Measurements from ENCODE around the gene APOBEC3F.
A peak's percentile ranks its signal among the peaks of the same experiment; 100 is the strongest.
"Not testable (repeated sequence)": the region's sequence is repeated elsewhere in the genome, so short reads cannot be mapped to it uniquely, and the experiment has no call there.

Gene APOBEC3F

DNA sequence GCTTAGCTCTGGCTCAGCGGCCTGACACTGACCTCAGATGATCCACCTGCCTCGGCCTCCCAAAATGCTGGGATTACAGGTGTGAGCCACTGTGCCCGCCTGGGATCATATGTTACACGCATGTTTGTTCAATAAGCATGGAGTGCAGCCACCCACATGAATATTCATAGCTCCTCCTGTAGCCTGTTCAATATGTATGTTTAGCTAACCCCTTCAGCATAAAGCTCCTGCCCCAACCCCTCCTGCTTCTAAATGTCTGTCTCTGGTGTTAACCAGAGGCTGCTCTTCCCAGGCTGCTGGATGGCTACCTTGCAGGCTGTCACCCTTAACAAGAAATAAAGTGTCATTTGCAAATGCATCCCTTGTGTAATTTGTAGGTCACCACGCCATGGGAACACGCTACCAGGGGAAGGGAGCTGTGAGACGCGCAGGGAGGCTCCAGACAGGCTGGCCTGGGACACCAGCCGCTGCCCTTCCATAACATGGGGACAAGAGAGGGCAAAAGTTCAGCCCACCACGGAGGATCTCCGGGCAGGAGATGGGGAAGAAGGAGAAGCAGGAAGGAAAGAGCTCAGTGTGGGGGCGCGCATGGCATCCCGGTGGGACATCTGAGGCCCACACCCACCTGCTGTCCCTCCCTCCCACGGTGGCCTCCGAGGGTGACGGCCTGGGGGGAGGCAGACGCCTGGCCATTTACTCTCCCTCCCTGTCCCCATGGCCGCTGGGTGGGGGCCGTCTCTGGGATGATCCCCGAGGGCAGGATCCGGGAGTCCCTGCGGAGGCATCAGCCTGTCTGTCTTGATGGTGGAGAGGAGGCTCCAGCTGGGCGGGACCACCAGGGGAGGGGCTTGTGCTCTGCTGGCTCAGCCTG lies 35.7 kb downstream of the APOBEC3F start:
- DNase-seq: not testable (repeated sequence)

DNA sequence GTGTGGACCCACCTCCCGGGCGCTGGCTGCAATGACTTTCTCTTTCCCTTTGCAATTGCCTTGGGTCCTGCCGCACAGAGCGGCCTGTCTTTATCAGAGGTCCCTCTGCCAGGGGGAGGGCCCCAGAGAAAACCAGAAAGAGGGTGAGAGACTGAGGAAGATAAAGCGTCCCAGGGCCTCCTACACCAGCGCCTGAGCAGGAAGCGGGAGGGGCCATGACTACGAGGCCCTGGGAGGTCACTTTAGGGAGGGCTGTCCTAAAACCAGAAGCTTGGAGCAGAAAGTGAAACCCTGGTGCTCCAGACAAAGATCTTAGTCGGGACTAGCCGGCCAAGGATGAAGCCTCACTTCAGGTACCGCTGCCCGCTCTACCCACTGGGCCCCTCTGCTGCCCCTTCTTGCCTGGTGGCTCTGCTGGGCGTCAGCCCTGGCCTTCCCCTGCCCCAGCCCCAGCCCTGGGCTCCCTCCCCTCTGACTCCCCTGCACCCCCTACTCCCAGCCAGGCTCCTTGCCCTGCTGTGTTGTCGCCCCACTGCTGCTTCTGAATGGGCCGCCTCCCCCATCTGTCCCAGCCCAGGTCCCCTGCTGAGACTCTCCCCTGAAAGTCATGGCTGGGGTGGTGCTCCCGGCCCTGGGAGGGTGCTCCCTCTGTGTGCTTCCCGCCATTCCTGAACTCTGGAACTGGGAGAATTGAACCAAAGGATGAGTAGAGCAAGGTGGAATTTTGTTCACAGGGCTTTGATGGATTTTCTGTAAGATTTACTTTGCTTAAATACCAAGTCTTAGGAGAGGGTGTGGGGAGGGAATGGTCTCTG lies 36.6 kb downstream of the APOBEC3F start, which contains the start of gene APOBEC3G:
Gene APOBEC3G (plus strand): TSS at position 250 of the 815 bp plus-strand sequence. CDS start 87 bp downstream, at position 337.
- DNase-seq: peak; percentile 71

DNA sequence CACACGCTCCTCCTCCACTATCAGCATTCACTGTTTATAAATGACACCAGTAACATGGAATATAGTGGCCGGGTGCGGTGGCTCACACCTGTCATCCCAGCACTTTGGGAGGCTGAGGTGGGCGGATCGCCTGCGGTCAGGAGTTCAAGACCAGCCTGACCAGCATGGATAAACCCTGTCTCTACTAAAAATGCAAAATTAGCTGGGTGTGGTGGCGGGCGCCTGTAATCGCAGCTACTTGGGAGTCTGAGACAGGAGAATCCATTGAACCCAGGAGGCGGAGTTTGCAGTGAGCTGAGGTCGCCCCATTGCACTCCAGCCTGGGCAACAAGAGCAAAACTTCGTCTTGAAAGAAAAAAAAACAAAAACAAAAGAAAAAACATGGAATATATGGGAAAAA lies 37.2 kb downstream of the APOBEC3F start:
- not testable (repeated sequence) for DNase-seq

DNA sequence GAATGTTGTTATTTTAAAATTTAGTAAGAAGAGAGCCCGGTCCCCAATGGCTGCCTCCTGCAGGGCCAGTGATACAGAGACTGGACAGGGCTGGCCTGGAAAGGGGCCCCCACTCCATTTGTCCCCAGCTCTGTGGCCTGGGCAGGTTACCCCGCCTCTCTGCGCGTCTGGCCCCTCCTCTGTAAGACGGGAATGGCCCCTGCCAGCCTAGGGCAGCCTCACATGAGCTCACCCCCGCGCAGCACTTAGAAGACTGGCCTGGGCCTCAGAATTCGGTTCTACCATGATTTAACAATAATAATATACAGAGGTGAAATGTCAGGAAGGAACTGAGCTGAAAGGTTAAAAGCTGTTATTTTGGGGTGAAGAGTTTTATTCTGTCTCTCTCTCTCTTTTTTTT lies 37.7 kb downstream of the APOBEC3F start:
- no peak for DNase-seq

DNA sequence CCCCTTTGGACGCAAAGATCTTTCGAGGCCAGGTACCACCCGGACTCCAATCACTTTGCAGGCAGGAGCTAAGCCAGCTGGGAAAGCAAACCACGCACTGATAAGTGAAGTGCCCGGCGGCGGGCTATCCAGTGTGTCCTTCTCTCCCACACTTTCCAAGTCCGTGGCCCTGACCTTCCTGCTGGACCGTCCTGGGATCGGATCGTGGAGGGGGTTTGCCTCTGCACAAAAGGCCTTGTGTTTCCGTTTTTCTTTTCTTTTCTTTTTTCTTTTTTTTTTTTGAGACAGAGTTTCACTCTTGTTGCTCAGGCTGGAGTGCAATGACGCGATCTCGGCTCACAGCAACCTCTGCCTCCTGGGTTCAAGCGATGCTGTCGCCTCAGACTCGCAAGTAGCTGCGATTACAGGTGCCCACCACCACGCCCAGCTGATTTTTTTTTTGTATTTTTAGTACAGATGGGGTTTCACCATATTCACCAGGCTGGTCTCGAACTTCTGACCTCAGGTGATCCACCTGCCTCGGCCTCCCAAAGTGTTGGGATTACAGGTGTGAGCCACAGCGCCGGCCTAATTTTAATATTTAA lies 38.5 kb downstream of the APOBEC3F start:
- not testable (repeated sequence) for DNase-seq

DNA sequence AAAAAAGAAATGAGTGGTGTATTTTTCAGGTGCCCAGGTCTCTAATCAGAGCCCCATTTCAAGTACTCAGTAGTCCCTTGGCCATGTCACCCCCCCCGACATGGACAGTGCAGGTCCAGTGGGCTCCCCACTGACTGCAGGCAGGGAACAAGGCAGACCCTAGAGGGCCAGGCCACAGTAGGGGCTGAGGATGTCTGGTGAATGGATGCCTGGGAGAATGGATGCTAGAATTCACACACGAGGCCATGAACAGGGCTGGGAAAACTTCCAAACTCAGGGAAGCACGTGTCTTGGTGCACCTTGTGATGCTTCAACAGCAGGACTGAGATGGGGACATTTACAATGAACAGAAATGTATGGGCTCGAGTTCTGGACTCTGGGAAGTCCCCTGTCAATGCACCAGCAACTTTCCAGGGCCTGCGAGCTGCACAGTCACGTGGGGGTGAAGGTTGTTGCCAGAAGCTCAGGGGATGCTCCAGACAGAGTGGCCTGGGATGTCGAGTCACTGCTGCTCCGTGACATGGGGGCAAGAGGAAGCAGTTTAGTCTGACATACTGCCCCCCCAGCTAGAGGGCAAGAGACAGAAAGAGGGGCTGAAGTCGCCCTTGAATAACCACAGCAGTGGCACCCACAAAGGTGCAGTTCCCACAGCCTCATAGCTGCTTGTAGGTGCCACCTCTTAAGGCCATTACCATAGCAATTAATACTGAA lies 39.5 kb downstream of the APOBEC3F start:
- no peak for DNase-seq

DNA sequence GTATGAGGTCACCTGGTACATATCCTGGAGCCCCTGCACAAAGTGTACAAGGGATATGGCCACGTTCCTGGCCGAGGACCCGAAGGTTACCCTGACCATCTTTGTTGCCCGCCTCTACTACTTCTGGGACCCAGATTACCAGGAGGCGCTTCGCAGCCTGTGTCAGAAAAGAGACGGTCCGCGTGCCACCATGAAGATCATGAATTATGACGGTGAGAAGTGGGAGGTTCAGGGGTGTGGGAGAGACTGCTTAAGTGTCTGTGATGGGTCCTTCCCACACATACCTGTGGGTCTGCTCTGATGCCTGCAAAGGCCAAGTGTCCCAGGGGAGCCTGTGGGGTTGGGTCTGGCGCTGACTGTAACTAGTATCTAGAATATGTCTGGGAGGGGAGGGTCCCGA lies 40.4 kb downstream of the APOBEC3F start:
- no peak for DNase-seq

DNA sequence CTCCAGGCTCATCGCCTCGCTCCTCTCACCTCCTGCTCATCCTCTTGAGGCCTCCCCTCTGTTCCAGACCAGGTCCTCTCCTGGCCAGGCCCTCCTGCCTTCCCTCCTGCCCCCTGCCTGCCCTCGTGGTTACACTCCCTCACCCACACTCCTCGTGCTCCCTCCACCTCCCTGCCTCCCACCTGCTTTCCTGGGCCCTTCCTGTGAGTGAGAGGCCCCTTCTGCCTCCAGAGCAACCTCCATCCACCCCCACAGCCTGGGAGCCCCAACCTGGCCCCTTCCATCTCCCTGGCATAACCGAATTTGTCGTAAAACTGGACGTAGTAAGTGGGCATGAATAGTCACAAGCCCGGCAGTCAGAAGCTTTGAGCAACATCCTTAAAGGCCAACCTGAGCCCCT lies 40.9 kb downstream of the APOBEC3F start:
- no peak for DNase-seq

DNA sequence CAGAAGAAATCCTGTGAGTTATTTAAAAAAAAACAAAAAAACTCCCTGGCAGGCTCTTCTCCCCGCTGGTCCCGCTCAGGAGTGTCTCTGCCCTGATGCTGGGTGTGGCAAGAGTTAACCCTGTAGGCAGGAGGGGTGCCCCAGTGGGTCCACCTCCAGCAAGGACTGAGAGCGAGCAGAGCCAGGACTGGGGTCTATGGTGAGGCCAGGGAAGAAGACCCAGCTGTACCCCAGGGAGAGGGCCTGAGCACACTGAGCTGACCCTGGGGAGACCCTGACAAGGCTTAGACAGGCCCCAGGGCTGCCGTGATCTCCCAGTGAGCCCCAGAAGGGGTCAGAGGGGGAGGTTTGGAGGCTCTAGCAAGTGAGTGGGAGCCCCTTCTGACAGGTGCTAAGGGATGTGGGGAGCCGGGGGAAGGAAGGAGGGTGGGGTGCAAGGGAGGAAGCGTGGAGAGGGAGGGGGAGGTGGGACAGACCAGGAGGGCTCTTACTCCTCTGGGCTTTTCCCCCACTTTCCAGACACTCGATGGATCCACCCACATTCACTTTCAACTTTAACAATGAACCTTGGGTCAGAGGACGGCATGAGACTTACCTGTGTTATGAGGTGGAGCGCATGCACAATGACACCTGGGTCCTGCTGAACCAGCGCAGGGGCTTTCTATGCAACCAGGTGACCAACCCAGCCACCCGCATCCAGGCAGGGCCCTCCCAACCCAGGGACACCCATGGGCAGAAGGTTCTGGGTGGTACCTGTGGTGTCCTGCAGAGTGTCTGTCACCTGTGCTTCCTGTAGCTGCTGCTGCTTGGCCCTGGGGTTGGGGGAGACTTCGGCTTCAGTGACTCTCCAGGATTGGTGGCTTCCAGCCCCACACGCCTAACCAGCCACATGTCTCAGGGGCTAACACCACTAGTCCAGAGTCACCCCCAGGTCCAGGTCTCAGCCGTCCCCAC lies 42.8 kb downstream of the APOBEC3F start:
- no peak for DNase-seq

DNA sequence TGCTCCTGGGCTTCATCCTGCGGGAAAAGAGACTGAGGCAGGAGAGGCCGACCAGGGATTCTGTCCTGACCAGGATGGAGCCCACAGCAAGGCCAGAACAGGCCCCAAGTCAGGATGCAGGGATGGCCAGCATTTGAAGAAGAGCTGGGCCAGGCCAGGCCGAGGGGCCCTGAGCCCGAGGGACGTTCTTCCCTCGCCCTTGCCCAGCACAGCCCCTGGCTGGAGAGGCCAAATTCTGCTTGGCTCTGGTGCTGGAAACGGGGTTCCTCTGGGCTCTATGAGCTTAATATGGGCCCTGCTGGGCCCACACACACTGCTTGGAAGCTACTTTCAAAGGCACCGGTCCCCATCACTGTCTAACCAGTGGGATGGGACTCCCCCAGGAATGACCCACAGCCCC lies 44.0 kb downstream of the APOBEC3F start:
- DNase-seq: no peak

DNA sequence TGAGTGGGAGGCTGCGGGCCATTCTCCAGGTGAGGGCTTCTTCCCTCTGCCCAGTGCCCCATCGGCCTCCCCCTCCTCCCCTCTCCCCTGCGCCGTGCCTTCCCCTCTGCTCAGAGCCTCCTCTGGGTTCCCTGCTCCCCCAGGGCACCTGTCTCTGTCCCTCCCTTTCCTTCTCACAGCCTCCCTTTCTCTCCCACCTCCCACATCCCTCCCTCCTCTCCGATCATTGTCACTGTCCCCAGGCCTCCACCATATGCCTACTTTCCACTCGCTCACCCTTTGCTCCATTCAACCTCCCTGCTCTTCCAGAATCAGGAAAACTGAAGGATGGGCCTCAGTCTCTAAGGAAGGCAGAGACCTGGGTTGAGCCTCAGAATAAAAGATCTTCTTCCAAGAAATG lies 46.4 kb downstream of the APOBEC3F start:
- DNase-seq: no peak

DNA sequence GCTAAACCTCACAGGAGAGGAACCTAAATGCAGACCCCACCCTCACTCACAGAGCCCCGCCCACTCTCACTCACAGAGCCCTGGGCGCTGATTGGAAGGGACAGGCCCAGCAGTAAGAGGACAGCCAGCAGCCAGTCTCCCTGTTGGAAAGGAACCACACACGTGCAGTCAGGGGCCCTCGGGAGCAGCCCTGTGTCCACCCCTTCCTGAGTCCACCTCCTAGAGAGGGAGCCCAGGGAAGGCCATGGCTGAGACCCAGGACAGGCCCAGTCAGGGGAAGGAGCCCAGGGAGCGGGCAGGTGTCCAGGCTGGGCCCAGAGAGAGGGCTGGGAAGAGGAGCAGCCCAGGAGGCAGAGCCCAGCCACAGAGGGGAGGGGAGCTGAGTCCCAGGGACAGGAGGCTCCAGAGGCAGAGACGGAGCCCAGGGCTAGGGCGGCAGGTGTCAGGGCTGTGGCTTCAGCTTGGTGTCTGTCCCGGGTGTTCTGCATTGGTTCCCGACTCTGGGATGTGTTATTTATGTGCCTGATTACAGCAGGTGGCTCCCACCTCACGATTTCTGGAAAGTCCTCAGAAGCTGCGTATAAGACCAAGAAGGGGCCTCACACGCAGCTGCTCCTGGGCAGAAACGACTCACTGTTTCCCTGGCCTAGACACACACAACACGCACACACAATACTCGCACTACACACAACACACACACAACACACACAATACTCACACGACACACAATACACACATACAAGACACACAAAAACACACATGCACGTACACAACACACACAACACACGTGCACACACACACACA lies 47.4 kb downstream of the APOBEC3F start:
- DNase-seq: no peak

DNA sequence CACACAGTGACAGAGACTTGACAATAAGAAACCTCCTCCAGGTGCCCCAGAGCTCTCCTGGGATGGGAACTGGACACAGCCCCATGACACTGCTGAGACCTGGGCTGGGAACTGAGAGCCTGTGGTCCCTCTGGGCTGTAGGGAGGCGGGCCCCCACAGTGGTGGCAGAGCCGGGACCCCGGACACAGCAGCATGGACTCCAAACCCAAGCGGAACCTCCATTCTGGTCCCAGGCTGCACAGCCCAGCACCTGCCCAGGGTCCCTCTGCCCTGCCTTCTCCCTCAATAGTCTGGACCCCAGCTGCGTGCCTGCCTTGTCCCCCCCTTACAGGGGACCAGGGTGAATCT lies 48.0 kb downstream of the APOBEC3F start:
- no peak for DNase-seq

DNA sequence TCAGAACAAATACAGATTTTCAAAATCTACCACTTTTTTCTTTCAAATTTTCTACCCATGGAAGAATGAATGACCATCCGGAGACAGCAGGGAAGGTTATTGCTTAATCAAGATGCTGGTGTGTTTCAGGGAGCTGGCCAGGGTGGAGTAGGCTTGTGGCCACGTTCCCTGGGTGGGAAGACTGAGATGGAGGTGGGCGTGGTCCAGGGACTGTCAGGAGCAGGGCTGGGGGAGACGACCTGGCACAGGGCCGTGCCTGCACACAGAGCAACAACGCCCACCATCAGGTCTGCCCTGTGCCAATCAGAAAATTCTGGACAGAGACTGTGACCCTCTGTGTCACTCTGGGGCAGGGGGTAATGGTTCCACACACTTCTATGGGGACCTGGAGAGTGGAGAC lies 49.3 kb downstream of the APOBEC3F start:
- no peak for DNase-seq

DNA sequence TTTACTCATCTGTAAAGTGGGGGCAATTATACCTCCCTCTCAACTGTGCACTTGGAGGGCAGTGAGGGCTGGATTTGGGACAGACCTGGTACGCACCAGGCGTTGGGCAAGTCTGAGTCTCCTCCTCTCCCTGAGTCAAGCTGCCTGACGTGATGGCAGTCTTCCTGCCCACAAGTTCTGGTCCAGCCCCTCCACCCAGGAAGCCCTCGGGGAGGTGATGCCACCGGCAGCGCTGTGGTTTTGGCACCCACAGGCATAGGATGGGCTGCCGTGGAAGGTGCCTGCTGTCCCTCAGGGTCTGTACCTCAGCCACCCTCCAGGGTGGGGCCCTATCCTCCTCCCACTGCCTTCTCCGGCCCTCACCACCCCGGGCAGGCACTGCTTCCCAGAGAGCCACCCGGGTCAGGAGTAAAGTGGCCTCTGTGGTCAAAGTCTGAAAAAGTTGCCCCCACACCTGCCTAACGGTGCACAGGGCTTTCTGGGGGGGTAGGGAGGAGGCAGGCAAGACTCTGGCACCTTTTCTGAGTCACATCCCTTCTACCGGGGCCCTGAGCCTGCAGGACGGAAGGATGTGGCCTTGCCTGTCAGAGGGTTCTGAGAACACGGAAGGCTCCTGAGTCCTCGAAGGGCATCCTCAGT lies 49.9 kb downstream of the APOBEC3F start:
- no peak for DNase-seq

DNA sequence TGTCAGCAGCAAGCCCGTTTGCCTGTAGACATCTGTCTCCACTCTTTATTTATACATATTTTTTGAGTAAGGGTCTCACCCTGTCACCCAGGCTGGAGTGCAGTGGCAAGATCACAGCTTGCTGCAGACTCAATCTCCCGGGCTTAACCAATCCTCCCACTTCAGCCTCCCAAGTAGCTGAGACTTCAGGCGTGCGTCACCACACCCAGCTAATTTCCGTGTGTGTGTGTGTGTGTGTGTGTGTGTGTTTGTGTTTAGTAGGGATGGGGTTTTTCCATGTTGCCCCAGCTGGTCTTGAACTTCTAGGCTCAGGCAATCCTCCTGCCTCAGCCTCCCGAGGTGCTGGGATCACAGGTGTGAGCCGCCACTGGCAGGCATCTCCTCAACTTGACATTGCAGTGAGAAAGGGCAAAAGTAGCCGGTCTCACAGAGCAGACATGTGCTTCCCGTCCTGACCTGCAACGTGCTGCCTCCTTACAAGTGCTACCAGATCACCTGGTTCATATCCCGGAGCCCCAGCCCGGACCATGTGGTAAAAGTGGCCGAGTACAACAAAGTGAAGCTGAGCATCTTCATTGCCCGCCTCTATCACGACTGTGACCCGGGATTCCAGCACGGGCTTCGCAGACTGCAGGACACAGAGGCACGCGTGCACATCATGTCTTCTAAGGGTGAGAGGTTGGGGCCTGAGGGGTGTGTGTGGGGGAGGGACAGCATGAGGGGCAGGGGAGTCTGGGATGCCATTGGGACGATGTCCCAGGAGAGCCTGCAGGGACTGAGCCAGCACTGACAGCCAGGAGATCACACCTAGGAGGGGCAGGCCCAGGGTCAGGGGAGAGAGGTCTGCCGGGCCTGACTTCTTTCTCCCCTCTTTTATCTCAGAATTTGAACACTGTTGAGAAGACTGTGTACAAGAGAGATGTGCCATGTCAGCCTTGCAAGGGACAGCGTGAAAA lies 50.7 kb downstream of the APOBEC3F start:
- no peak for DNase-seq

DNA sequence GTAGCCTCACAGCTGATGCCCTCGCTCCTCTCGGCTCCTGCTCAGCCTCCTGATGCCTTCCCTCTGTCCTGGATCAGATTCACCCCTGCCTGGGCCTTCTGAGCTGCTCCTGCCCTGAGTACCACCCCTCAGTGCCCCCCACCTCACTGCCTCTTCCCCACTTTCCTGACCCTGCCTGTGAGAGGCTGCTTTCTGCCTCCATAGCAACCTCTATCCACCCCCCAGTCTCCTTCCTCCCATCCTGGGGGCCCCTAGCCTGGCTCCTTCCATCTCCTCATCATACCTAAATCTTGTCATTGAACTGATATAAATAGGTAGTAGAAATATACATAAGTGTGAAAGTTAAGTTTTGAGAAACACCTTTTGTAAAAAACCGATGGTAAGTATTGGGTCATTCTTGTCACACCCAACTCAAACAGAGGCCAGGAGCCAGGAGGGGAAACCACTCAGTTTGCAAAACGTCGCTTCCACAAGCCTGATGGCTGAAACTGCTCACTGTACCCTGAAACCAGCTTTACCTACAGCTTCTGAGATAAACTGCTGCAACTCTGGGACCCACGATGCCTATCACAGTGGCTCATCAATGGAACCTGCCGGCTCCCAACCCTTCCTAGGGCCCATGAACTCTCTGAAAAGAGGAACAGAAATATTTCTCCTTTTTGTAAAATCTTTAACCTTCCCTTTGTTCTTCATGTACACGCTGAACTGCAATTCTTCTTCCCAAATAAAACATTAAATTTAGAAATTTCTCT lies 51.6 kb downstream of the APOBEC3F start:
- DNase-seq: peak; percentile 21

DNA sequence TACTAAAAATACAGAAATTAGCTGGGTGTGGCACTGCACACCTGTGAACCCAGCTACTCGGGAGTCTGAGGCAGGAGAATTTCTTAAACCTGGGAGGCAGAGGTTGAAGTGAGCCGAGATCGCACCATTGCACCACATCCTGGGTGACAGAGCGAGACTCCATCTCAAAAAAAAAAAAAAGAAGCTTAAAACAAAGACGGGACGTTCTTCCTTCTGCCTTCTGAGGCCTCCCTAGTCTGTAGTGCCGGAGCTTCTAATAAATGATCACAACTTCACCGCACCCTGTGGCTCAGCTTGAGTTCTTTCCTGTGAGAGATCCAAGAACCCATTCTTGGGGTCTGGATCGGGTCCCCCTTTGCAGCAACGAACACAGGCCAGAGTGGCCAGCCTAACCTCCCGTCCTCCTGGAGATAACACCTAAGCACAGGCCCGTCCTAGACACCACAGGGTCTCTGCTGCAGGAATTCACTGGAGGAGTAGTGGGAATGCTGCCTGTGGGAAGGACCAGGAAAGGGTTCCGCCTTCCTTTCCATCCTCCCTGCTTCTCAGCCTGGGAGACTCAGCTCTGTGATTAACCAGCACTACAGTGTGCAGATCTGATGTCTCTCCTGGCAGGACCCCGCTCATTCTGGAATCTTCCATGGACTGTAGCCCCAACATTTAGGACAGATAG lies 54.2 kb downstream of the APOBEC3F start:
- no peak for DNase-seq
